OCI-LY1 (cell line): ENCODE measurements around the gene TMCO2.

Source experiments
- CTCF ChIP-seq: fragments of 200-600 bp; sonication (generic), shearing (Covaris generic); IDR thresholded peaks from 2 replicates; pipeline ENCODE4 v1.5.1; 2017; ENCODE audit warnings: mild to moderate bottlenecking, antibody characterized with exemption, low read length, moderate library complexity, mixed read lengths
- EZH2 ChIP-seq: fragments of 200-600 bp; sonication (generic), shearing (Covaris generic); IDR thresholded peaks from 2 replicates; pipeline ENCODE4 v1.8.0; 2017; ENCODE audit warnings: borderline replicate concordance, mixed run types, mild to moderate bottlenecking, antibody characterized with exemption, low read length, moderate library complexity, mixed read lengths

DNA sequence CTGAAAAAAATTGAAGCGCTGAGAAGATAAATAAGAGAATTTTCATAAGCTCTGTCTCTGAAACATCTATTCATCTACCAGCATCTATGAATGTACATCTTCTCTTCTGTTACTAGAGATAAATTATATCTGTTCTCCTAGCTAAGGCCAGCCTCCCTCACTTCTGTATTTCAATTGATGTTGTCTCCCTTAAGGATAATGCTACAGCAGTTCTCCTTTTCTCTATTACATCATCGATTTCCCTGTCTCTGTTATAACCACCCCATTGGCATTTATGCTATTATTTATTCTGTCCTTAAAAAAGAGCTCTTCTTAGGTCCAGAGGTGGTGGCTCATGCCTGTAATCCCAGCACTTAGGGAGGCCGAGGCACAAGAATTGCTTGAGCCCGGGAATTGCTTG, 42.9 kb upstream of the TMCO2 start:
- no peak for TF ChIP-seq CTCF
- no peak for TF ChIP-seq EZH2
